MM.1S (cell line): Measurements from ENCODE around the gene CYREN.

Experiments
- DNase-seq: peaks from one replicate; pipeline ENCODE4 v3.0.0-alpha.2; 2015
- H2AFZ ChIP-seq: fragments of 300-600 bp; sonication (generic); 2 replicates; pipeline ENCODE4 v1.6.0; 2016; ENCODE audit warnings: antibody characterized with exemption, low read length
- H3F3A ChIP-seq: fragments of 300-600 bp; sonication (generic); 2 replicates; pipeline ENCODE4 v1.6.1; 2016; ENCODE audit warnings: mild to moderate bottlenecking, antibody characterized with exemption, low read length, moderate library complexity, mixed read lengths; ENCODE audit not compliant: insufficient read depth
- H3K27ac ChIP-seq: fragments of 300-600 bp; sonication (generic); 2 replicates; pipeline ENCODE4 v1.5.1; 2016; ENCODE audit warnings: mild to moderate bottlenecking, low read length
- H3K27me3 ChIP-seq: fragments of 300-600 bp; sonication (generic); replicated peaks from 2 replicates; pipeline ENCODE4 v1.6.0; 2016; ENCODE audit warnings: low read length; ENCODE audit not compliant: insufficient read depth
- H3K36me3 ChIP-seq: fragments of 300-600 bp; sonication (generic); replicated peaks from 2 replicates; pipeline ENCODE4 v1.6.1; 2016; ENCODE audit warnings: mild to moderate bottlenecking, low read length, mixed read lengths; ENCODE audit not compliant: insufficient read depth
- H3K4me1 ChIP-seq: fragments of 300-600 bp; sonication (generic); 2 replicates; pipeline ENCODE4 v1.6.1; 2016; ENCODE audit warnings: low read length, mixed read lengths
- H3K4me2 ChIP-seq: fragments of 300-600 bp; sonication (generic); 2 replicates; pipeline ENCODE4 v1.6.0; 2016; ENCODE audit warnings: low read depth, low read length
- H3K4me3 ChIP-seq: fragments of 300-600 bp; sonication (generic); 2 replicates; pipeline ENCODE4 v1.5.1; 2016; ENCODE audit warnings: low read length, mixed read lengths
- H3K79me2 ChIP-seq: fragments of 300-600 bp; sonication (generic); 2 replicates; pipeline ENCODE4 v1.6.1; 2016; ENCODE audit warnings: mixed run types, low read length, mixed read lengths
- H3K9ac ChIP-seq: fragments of 300-600 bp; sonication (generic); 2 replicates; pipeline ENCODE4 v1.6.1; 2016; ENCODE audit warnings: low read length, mixed read lengths
- H3K9me2 ChIP-seq: fragments of 300-600 bp; sonication (generic); replicated peaks from 2 replicates; pipeline ENCODE4 v1.6.1; 2016; ENCODE audit warnings: mild to moderate bottlenecking, low read length, mixed read lengths; ENCODE audit not compliant: insufficient read depth
- H3K9me3 ChIP-seq: fragments of 300-600 bp; sonication (generic); replicated peaks from 2 replicates; pipeline ENCODE4 v1.6.1; 2016; ENCODE audit warnings: mild to moderate bottlenecking, low read length, mixed read lengths; ENCODE audit not compliant: insufficient read depth
- H4K20me1 ChIP-seq: fragments of 300-600 bp; sonication (generic); 2 replicates; pipeline ENCODE4 v1.6.1; 2016; ENCODE audit warnings: mild to moderate bottlenecking, low read length, moderate library complexity, mixed read lengths; ENCODE audit not compliant: insufficient read depth
- EZH2 ChIP-seq: fragments of 300-600 bp; sonication (generic); optimal IDR thresholded peaks from 2 replicates; pipeline ENCODE3; 2017; ENCODE audit warnings: low read depth, mild to moderate bottlenecking, antibody characterized with exemption, low read length, mixed read lengths
- EZH2phosphoT487 ChIP-seq: fragments of 300-600 bp; sonication (generic); IDR thresholded peaks from 2 replicates; pipeline ENCODE4 v1.6.1; 2018; ENCODE audit warnings: antibody characterized with exemption, low read length
- TF ChIP-seq, protein P1 (sequence below): fragments of 300-600 bp; sonication (generic); IDR thresholded peaks from 2 replicates; pipeline ENCODE4 v1.5.1; 2016; ENCODE audit warnings: antibody characterized with exemption, low read length, mixed read lengths

Gene CYREN

DNA sequence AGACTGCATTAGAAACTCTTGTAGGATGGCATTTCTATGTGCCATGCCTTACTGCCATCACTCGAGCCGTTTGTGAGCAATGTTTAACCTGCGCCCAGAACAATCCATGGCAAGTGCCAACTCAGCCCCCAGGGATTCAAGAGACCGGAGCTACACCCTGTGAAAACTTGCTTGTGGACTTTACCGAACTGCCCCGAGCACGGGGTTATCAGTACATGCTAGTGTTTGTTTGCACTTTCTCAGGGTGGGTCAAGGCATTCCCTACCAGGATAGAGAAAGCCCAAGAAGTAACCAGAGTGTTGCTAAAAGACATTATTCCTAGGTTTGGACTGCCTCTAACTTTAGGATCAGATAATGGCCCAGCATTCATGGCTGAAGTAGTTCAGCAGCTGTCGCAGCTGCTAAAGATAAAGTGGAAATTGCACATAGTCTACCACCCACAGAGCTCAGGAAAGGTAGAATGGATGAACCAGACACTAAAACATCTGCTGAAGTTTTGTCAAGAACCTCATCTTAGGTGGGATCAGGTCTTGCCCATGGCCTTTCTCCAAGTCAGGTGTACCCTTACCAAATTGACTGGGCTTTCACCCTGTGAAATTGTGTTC is 8.9 kb upstream of the CYREN start:
- H3K9me3 ChIP-seq: 0 out of 2 replicates have a peak, but pooled peaks cover 3% of the 10 kb centered on the region
- no peak for TF ChIP-seq EZH2phosphoT487
- no peak for TF ChIP-seq EZH2
- TF ChIP-seq, protein P1, sequence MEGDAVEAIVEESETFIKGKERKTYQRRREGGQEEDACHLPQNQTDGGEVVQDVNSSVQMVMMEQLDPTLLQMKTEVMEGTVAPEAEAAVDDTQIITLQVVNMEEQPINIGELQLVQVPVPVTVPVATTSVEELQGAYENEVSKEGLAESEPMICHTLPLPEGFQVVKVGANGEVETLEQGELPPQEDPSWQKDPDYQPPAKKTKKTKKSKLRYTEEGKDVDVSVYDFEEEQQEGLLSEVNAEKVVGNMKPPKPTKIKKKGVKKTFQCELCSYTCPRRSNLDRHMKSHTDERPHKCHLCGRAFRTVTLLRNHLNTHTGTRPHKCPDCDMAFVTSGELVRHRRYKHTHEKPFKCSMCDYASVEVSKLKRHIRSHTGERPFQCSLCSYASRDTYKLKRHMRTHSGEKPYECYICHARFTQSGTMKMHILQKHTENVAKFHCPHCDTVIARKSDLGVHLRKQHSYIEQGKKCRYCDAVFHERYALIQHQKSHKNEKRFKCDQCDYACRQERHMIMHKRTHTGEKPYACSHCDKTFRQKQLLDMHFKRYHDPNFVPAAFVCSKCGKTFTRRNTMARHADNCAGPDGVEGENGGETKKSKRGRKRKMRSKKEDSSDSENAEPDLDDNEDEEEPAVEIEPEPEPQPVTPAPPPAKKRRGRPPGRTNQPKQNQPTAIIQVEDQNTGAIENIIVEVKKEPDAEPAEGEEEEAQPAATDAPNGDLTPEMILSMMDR: no peak
- no peaks in the 10 kb centered on the region for H3F3A ChIP-seq
- no peaks in the 10 kb centered on the region for H4K20me1 ChIP-seq
- no peaks in the 10 kb centered on the region for H3K27me3 ChIP-seq
- H3K79me2 ChIP-seq: no peaks in the 10 kb centered on the region
- DNase-seq: no peak
- H3K4me3 ChIP-seq: no peak overlapping the region
- H3K4me1 ChIP-seq: no peaks in the 10 kb centered on the region
- no peak overlapping the region for H3K9ac ChIP-seq
- H3K9me2 ChIP-seq: no peaks in the 10 kb centered on the region
- no peak overlapping the region for H3K27ac ChIP-seq
- H3K36me3 ChIP-seq: no peaks in the 10 kb centered on the region; the same call in 1 of the 2 replicates
- no peak overlapping the region for H3K4me2 ChIP-seq
- no peak overlapping the region for H2AFZ ChIP-seq

DNA sequence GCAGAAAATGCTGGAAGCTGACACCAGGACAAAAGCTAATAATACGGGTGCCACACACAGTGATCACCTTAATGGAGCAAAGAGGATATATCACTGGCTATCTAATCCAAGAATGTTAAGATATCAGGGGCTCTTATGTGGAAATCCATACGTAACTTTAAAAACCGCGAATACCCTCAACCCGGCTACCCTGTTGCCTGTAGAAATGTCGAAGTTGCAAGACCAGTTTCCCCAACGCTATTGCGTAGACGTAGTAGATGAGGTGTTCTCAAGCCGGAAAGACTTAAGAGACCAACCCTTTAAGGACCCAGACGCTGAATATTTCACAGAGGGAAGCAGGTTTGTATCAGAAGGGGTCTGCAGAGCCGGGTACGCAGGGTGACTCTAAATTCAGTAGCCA is 7.9 kb upstream of the CYREN start:
- TF ChIP-seq EZH2 (no peak), EZH2phosphoT487 (no peak)
- TF ChIP-seq, protein P1: no peak

DNA sequence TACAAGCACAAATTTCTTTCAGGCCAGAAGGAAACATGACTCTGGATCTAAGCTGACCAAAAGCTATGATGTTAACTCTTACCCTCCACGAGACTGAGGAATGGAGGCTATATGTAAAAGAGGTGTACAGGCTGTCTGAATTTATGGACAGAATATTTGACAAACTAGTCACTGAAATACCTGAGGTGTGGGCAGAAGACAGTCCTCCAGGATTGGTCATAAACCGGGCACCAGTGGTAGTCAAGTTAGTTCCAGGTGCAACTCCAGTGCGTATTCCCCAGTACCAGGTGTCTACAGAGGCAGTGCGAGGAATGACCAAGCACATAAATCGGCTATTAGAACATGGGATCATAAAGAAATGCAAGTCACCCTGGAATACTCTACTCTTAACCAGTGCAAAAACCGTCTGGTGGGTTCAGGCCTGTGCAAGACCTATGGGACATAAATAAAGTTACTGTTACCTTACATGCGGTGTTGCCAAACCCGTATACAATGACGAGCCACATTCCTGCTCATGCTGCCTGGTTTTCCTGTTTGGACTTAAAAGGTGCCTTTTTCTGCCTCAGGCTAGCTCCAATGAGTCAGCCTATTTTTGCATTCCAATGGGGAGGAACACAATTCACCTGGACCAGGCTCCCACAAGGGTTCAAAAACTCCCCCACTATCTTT is 6.7 kb upstream of the CYREN start:
- H3K9me2 ChIP-seq: no peaks in the 10 kb centered on the region
- no peaks in the 10 kb centered on the region for H4K20me1 ChIP-seq
- 0 out of 2 replicates have a peak, but pooled peaks cover 3% of the 10 kb centered on the region for H3K9me3 ChIP-seq
- H3F3A ChIP-seq: no peaks in the 10 kb centered on the region
- no peak overlapping the region for H3K9ac ChIP-seq
- no peaks in the 10 kb centered on the region for H3K79me2 ChIP-seq
- no peak overlapping the region for H3K4me3 ChIP-seq
- H3K36me3 ChIP-seq: no peaks in the 10 kb centered on the region; the same call in 1 of the 2 replicates
- H3K27ac ChIP-seq: no peak overlapping the region
- no peak overlapping the region for H2AFZ ChIP-seq
- H3K4me2 ChIP-seq: no peak overlapping the region
- TF ChIP-seq EZH2phosphoT487 (no peak), EZH2 (no peak)
- TF ChIP-seq, protein P1: no peak
- no peaks in the 10 kb centered on the region for H3K27me3 ChIP-seq
- no peaks in the 10 kb centered on the region for H3K4me1 ChIP-seq
- no peak for DNase-seq

More for the DNA sequence above, 7.9 kb upstream of the CYREN start:
- Histone ChIP-seq H3K4me3 (no peak overlapping the region), H3F3A (no peaks in the 10 kb centered on the region), H3K9ac (no peak overlapping the region), H3K27me3 (no peaks in the 10 kb centered on the region), H3K36me3 (no peaks in the 10 kb centered on the region; the same call in 1 of the 2 replicates), H2AFZ (no peak overlapping the region), H3K79me2 (no peaks in the 10 kb centered on the region), H3K4me2 (no peak overlapping the region), H4K20me1 (no peaks in the 10 kb centered on the region), H3K27ac (no peak overlapping the region), H3K4me1 (no peaks in the 10 kb centered on the region), H3K9me3 (0 out of 2 replicates have a peak, but pooled peaks cover 3% of the 10 kb centered on the region), H3K9me2 (no peaks in the 10 kb centered on the region)
- no peak for DNase-seq
